Measurements from ENCODE around the gene SV2C.
"Not testable (repeated sequence)": the region's sequence is repeated elsewhere in the genome, so short reads cannot be mapped to it uniquely, and the experiment has no call there.

The SV2C gene

GRCh38 chr5:76082772-76083554, at the start of gene SV2C:
TSS of gene SV2C (plus strand) at chr5:76083383. CDS start at chr5:76131751, 48,368 bp downstream.
- no peak for DNase-seq

GRCh38 chr5:76037736-76038151, 45.4 kb upstream of the SV2C start:
- not testable (repeated sequence) for DNase-seq

GRCh38 chr5:76038212-76038611, 45.0 kb upstream of the SV2C start:
- no peak for DNase-seq

GRCh38 chr5:76040806-76041205, 42.4 kb upstream of the SV2C start:
- DNase-seq, result no peak

GRCh38 chr5:76041863-76042262, 41.3 kb upstream of the SV2C start:
- DNase-seq, result no peak

GRCh38 chr5:76046741-76047140, 36.4 kb upstream of the SV2C start:
- no peak for DNase-seq

- no peak for DNase-seq
Measured at GRCh38 chr5:76050134-76050533, 33.0 kb upstream of the SV2C start.

- DNase-seq, result no peak
Measured at GRCh38 chr5:76062502-76063041, 20.6 kb upstream of the SV2C start.

GRCh38 chr5:76065258-76065657, 17.9 kb upstream of the SV2C start:
- DNase-seq, result no peak

GRCh38 chr5:76069061-76069735, 14.0 kb upstream of the SV2C start:
- no peak for DNase-seq

GRCh38 chr5:76074487-76075065, 8.6 kb upstream of the SV2C start:
- DNase-seq, result no peak

- DNase-seq, result no peak
Measured at GRCh38 chr5:76081811-76082771, 1.1 kb upstream of the SV2C start.

GRCh38 chr5:76083555-76084495, 642 bp downstream of the SV2C start:
- no peak for DNase-seq

GRCh38 chr5:76084496-76085242, 1.5 kb downstream of the SV2C start:
- DNase-seq, result no peak

GRCh38 chr5:76085243-76085579, 2.0 kb downstream of the SV2C start:
- DNase-seq, result no peak

GRCh38 chr5:76086095-76086494, 2.9 kb downstream of the SV2C start:
- no peak for DNase-seq

- not testable (repeated sequence) for DNase-seq
Measured at GRCh38 chr5:76089156-76089555, 6.0 kb downstream of the SV2C start.

- DNase-seq, result no peak
Measured at GRCh38 chr5:76091351-76091750, 8.2 kb downstream of the SV2C start.

GRCh38 chr5:76099286-76099702, 16.1 kb downstream of the SV2C start:
- no peak for DNase-seq

GRCh38 chr5:76099756-76100155, 16.6 kb downstream of the SV2C start:
- DNase-seq, result no peak

GRCh38 chr5:76104027-76104426, 20.8 kb downstream of the SV2C start:
- peak; percentile 35 for DNase-seq

All from left hindlimb (tissue), 1 donor.